Esophagus squamous epithelium (tissue), 4 donors: Measurements from ENCODE around the gene WEE1.

Experiments used
- POLR2A ChIP-seq, 4 donors: fragments of 450-650 bp; IDR thresholded peaks; one replicate each; pipeline ENCODE4 v1.6.1; 2017; ENCODE audit warnings: antibody characterized with exemption in 4 of 4, mild to moderate bottlenecking in 4 of 4, moderate library complexity in 3 of 4
- TF ChIP-seq, protein P1 (sequence below), 6 experiments: fragments of 450-650 bp in 4 of 6; fragments of 200-600 bp in 2 of 6; sonication (generic) in 2 of 6; IDR thresholded peaks; one replicate each; pipeline ENCODE4 v1.5.1; 2016 to 2019; ENCODE audit warnings: antibody characterized with exemption in 6 of 6, mild to moderate bottlenecking in 4 of 6, moderate library complexity in 4 of 6

GRCh38 chr11:9568854-9569587 is 4.4 kb upstream of the WEE1 start:
- TF ChIP-seq, protein P1, sequence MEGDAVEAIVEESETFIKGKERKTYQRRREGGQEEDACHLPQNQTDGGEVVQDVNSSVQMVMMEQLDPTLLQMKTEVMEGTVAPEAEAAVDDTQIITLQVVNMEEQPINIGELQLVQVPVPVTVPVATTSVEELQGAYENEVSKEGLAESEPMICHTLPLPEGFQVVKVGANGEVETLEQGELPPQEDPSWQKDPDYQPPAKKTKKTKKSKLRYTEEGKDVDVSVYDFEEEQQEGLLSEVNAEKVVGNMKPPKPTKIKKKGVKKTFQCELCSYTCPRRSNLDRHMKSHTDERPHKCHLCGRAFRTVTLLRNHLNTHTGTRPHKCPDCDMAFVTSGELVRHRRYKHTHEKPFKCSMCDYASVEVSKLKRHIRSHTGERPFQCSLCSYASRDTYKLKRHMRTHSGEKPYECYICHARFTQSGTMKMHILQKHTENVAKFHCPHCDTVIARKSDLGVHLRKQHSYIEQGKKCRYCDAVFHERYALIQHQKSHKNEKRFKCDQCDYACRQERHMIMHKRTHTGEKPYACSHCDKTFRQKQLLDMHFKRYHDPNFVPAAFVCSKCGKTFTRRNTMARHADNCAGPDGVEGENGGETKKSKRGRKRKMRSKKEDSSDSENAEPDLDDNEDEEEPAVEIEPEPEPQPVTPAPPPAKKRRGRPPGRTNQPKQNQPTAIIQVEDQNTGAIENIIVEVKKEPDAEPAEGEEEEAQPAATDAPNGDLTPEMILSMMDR (IDR thresholded peaks at IDR 0.05): no peak
- TF ChIP-seq POLR2A (IDR thresholded peaks at IDR 0.05): peak in 3 of 4 donors; percentile 29 to 64 (median 48)
